22Rv1 (cell line): ENCODE results near the gene UTP4.

Experiments used
- ZFX ChIP-seq: fragments of 450-650 bp; IDR thresholded peaks from 2 replicates; pipeline ENCODE4 v1.6.1; 2017; ENCODE audit warnings: antibody characterized with exemption, borderline replicate concordance
- TF ChIP-seq, protein P1 (sequence below): fragments of 450-650 bp; IDR thresholded peaks from 2 replicates; pipeline ENCODE4 v1.5.1; 2017; ENCODE audit warnings: mild to moderate bottlenecking

GRCh38 chr16:69111876-69112230 lies 20.6 kb upstream of the UTP4 start:
- TF ChIP-seq, protein P1, sequence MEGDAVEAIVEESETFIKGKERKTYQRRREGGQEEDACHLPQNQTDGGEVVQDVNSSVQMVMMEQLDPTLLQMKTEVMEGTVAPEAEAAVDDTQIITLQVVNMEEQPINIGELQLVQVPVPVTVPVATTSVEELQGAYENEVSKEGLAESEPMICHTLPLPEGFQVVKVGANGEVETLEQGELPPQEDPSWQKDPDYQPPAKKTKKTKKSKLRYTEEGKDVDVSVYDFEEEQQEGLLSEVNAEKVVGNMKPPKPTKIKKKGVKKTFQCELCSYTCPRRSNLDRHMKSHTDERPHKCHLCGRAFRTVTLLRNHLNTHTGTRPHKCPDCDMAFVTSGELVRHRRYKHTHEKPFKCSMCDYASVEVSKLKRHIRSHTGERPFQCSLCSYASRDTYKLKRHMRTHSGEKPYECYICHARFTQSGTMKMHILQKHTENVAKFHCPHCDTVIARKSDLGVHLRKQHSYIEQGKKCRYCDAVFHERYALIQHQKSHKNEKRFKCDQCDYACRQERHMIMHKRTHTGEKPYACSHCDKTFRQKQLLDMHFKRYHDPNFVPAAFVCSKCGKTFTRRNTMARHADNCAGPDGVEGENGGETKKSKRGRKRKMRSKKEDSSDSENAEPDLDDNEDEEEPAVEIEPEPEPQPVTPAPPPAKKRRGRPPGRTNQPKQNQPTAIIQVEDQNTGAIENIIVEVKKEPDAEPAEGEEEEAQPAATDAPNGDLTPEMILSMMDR: no peak
- TF ChIP-seq ZFX: no peak
